Keratinocyte (primary cell): ENCODE data around the gene OTUD4.

Experiments
- CTCF ChIP-seq, 3 experiments: IDR thresholded peaks in 1 of 3; conservative IDR thresholded peaks in 1 of 3; optimal IDR thresholded peaks in 1 of 3; 2 replicates in 2 of 3; 3 replicates in 1 of 3; pipeline versions ENCODE3 to v1.5.1; 2011; ENCODE audit warnings: low read length in 3 of 3, mild to moderate bottlenecking in 3 of 3, moderate library complexity in 2 of 3, control low read depth in 1 of 3, inconsistent platforms in 1 of 3; ENCODE audit not compliant: insufficient read depth in 2 of 3; ENCODE audit errors: extremely low read depth in 1 of 3
- EZH2 ChIP-seq: IDR thresholded peaks from one replicate; pipeline ENCODE4 v1.6.1; 2012; ENCODE audit warnings: inconsistent platforms, mild to moderate bottlenecking, low read length, moderate library complexity

- TF ChIP-seq CTCF (optimal IDR thresholded peaks at IDR 0.05 in 1 of 3, IDR thresholded peaks at IDR 0.05 in 1 of 3, conservative IDR thresholded peaks at IDR 0.05 in 1 of 3; ENCODE audit: extremely low read depth in 1 of 3, insufficient read depth in 2 of 3, low read length in 3 of 3) (no peak), EZH2 (no peak)
Measured at GRCh38 chr4:145130788-145131399, 49.5 kb downstream of the OTUD4 start.
